Coronary artery (tissue), 2 donors: Measurements from ENCODE around the gene DPPA2.
A peak's percentile ranks its signal among the peaks of the same experiment; 100 is the strongest.

ENCODE experiments used
- DNase-seq: peaks from one replicate; pipeline ENCODE4 v3.0.0-alpha.2; 2017; ENCODE audit warnings: low spot score
- H3K27ac ChIP-seq, 2 donors: fragments of 200-600 bp; sonication (generic); one replicate each; pipeline ENCODE4 v1.5.1; 2016 to 2019
- H3K4me3 ChIP-seq: fragments of 200-600 bp; sonication (generic); 2 replicates; pipeline ENCODE4 v1.5.1; 2016; ENCODE audit warnings: mild to moderate bottlenecking, moderate library complexity
- CTCF ChIP-seq: fragments of 200-600 bp; sonication (generic); IDR thresholded peaks from one replicate; pipeline ENCODE4 v1.5.1; 2019; ENCODE audit warnings: antibody characterized with exemption

DPPA2 gene

GRCh38 chr3:109275702-109276293, 40.5 kb downstream of the DPPA2 start:
- Histone ChIP-seq H3K4me3 (no peak overlapping the region), H3K27ac (no peak overlapping the region)
- no peak for DNase-seq
- peak; percentile 18 for TF ChIP-seq CTCF

GRCh38 chr3:109270779-109271178, 45.5 kb downstream of the DPPA2 start:
- no peak overlapping the region for H3K4me3 ChIP-seq
- TF ChIP-seq CTCF, result no peak
- no peak overlapping the region for H3K27ac ChIP-seq
- no peak for DNase-seq

- DNase-seq, result no peak
- Histone ChIP-seq H3K27ac (no peak overlapping the region), H3K4me3 (no peak overlapping the region)
- TF ChIP-seq CTCF, result no peak
These were observed 46.6 kb downstream of the DPPA2 start for GRCh38 chr3:109269577-109270275.

GRCh38 chr3:109268181-109268580, 48.1 kb downstream of the DPPA2 start:
- no peak overlapping the region for H3K4me3 ChIP-seq
- H3K27ac ChIP-seq, result no peak overlapping the region
- TF ChIP-seq CTCF, result no peak
- DNase-seq, result no peak

- Histone ChIP-seq H3K27ac (no peak overlapping the region), H3K4me3 (no peak overlapping the region)
- no peak for TF ChIP-seq CTCF
- no peak for DNase-seq
These were observed 51.0 kb downstream of the DPPA2 start for GRCh38 chr3:109265295-109265694.

GRCh38 chr3:109257269-109257668, 59.0 kb downstream of the DPPA2 start:
- H3K27ac ChIP-seq, result no peak overlapping the region
- H3K4me3 ChIP-seq, result no peak overlapping the region
- no peak for TF ChIP-seq CTCF
- no peak for DNase-seq

- H3K4me3 ChIP-seq, result no peak overlapping the region
These were observed 61.5 kb downstream of the DPPA2 start for GRCh38 chr3:109254770-109255169.

More at GRCh38 chr3:109254770-109255169, 61.5 kb downstream of the DPPA2 start:
- TF ChIP-seq CTCF, result no peak
- H3K27ac ChIP-seq, result no peak overlapping the region
- DNase-seq, result no peak
